WERI-Rb-1 (cell line): ENCODE results near the gene SNAPC4.
"Not testable (repeated sequence)": the region's sequence is repeated elsewhere in the genome, so short reads cannot be mapped to it uniquely, and the experiment has no call there.

Experiments
- DNase-seq: peaks from one replicate; pipeline ENCODE4 v3.0.0-alpha.2; 2020
- H3K27ac ChIP-seq: fragments of 250-450 bp; sonication (Bioruptor Pico); 2 replicates; pipeline ENCODE4 v1.5.1; 2020; ENCODE audit warnings: mild to moderate bottlenecking, moderate library complexity
- H3K27me3 ChIP-seq: fragments of 250-450 bp; sonication (Bioruptor Pico); 2 replicates; pipeline ENCODE4 v1.5.1; 2021; ENCODE audit warnings: mild to moderate bottlenecking, low read depth, moderate library complexity; ENCODE audit not compliant: insufficient read depth, severe bottlenecking
- H3K36me3 ChIP-seq: fragments of 250-450 bp; sonication (Bioruptor Pico); 2 replicates; pipeline ENCODE4 v1.5.1; 2020; ENCODE audit warnings: mild to moderate bottlenecking, moderate library complexity
- H3K4me3 ChIP-seq: 2 replicates; pipeline ENCODE4 v1.5.1; 2011; ENCODE audit warnings: low read depth, mild to moderate bottlenecking, control low read depth, low read length
- H3K9me3 ChIP-seq: fragments of 250-450 bp; sonication (Bioruptor Pico); 2 replicates; pipeline ENCODE4 v1.5.1; 2021; ENCODE audit warnings: mild to moderate bottlenecking, moderate library complexity; ENCODE audit not compliant: severe bottlenecking
- CTCF ChIP-seq: IDR thresholded peaks from 2 replicates; pipeline ENCODE4 v1.5.1; 2011; ENCODE audit warnings: low read depth, mild to moderate bottlenecking, control low read depth, inconsistent platforms, low read length

The SNAPC4 gene

GRCh38 chr9:136354592-136355085 is 45.3 kb downstream of the SNAPC4 start:
- Histone ChIP-seq H3K9me3 (no peaks in the 10 kb centered on the region), H3K36me3 (peaks cover 39% of the 10 kb centered on the region), H3K27ac (no peak overlapping the region), H3K27me3 (no peaks in the 10 kb centered on the region), H3K4me3 (no peak overlapping the region)
- no peak for TF ChIP-seq CTCF
- DNase-seq: no peak

- no peaks in the 10 kb centered on the region for H3K9me3 ChIP-seq
- peaks cover 43% of the 10 kb centered on the region for H3K36me3 ChIP-seq
- peak overlapping the region; percentile 5; the same call in 1 of the 2 replicates for H3K27ac ChIP-seq
- H3K4me3 ChIP-seq: no peak overlapping the region
- DNase-seq: no peak
- TF ChIP-seq CTCF: no peak
- no peaks in the 10 kb centered on the region for H3K27me3 ChIP-seq
Measured at GRCh38 chr9:136353757-136354488, 46.0 kb downstream of the SNAPC4 start.

- no peak for TF ChIP-seq CTCF
Measured at GRCh38 chr9:136353088-136353487, 46.9 kb downstream of the SNAPC4 start.

GRCh38 chr9:136352682-136353081 is 47.3 kb downstream of the SNAPC4 start:
- Histone ChIP-seq H3K9me3 (no peaks in the 10 kb centered on the region), H3K27me3 (no peaks in the 10 kb centered on the region), H3K36me3 (peaks cover 32% of the 10 kb centered on the region), H3K4me3 (no peak overlapping the region), H3K27ac (no peak overlapping the region)
- no peak for TF ChIP-seq CTCF
- no peak for DNase-seq

More at GRCh38 chr9:136353088-136353487, 46.9 kb downstream of the SNAPC4 start:
- Histone ChIP-seq H3K9me3 (no peaks in the 10 kb centered on the region), H3K4me3 (no peak overlapping the region), H3K27me3 (no peaks in the 10 kb centered on the region), H3K27ac (no peak overlapping the region), H3K36me3 (peaks cover 36% of the 10 kb centered on the region)
- no peak for DNase-seq

GRCh38 chr9:136351868-136352267 is 48.1 kb downstream of the SNAPC4 start:
- peaks cover 24% of the 10 kb centered on the region for H3K36me3 ChIP-seq
- not testable (repeated sequence) for H3K4me3 ChIP-seq, H3K9me3 ChIP-seq, H3K27ac ChIP-seq, H3K27me3 ChIP-seq, DNase-seq

GRCh38 chr9:136351252-136351800 is 48.6 kb downstream of the SNAPC4 start:
- Histone ChIP-seq H3K4me3 (no peak overlapping the region), H3K27me3 (no peaks in the 10 kb centered on the region), H3K9me3 (no peaks in the 10 kb centered on the region), H3K36me3 (peaks cover 19% of the 10 kb centered on the region), H3K27ac (no peak overlapping the region)
- DNase-seq: no peak
- no peak for TF ChIP-seq CTCF
